Gastrocnemius medialis (tissue), 4 donors: ENCODE measurements around the gene CA10.

Source experiments
- POLR2A ChIP-seq, 2 donors: fragments of 450-650 bp; IDR thresholded peaks; one replicate each; pipeline ENCODE4 v1.6.1; 2017; ENCODE audit warnings: antibody characterized with exemption in 2 of 2, mild to moderate bottlenecking in 2 of 2, moderate library complexity in 2 of 2
- TF ChIP-seq, protein P1 (sequence below), 5 experiments: fragments of 450-650 bp in 3 of 5; fragments of 200-600 bp in 2 of 5; sonication (generic) in 2 of 5; IDR thresholded peaks in 4 of 5; conservative IDR thresholded peaks in 1 of 5; 1 replicate in 4 of 5; 2 replicates in 1 of 5; pipeline ENCODE4 v1.5.1; 2016 to 2019; ENCODE audit warnings: antibody characterized with exemption in 5 of 5, mild to moderate bottlenecking in 3 of 5, moderate library complexity in 3 of 5

DNA sequence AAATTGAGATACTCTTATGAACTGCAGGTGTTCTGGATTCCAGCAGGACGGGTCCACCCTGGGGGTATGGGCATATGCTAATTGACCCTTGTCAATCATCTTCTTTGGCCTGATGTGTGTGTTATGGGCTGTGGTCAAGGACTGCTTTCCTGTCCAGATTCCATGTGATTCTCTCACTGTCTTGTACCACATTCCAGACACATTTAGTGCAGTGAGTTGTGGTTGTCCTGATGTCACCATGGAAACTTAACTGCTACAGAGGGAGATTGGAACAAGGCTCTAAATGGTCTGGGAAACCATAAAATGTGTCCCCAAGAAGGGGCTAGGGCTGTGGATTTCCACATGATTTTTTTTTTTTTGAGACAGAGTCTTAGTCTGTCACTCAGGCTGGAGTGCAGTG is 530.7 kb downstream of the CA10 start:
- TF ChIP-seq, protein P1, sequence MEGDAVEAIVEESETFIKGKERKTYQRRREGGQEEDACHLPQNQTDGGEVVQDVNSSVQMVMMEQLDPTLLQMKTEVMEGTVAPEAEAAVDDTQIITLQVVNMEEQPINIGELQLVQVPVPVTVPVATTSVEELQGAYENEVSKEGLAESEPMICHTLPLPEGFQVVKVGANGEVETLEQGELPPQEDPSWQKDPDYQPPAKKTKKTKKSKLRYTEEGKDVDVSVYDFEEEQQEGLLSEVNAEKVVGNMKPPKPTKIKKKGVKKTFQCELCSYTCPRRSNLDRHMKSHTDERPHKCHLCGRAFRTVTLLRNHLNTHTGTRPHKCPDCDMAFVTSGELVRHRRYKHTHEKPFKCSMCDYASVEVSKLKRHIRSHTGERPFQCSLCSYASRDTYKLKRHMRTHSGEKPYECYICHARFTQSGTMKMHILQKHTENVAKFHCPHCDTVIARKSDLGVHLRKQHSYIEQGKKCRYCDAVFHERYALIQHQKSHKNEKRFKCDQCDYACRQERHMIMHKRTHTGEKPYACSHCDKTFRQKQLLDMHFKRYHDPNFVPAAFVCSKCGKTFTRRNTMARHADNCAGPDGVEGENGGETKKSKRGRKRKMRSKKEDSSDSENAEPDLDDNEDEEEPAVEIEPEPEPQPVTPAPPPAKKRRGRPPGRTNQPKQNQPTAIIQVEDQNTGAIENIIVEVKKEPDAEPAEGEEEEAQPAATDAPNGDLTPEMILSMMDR (IDR thresholded peaks at IDR 0.05 in 4 of 5, conservative IDR thresholded peaks at IDR 0.05 in 1 of 5) = no peak
- no peak for TF ChIP-seq POLR2A (IDR thresholded peaks at IDR 0.05)
